Measurements from ENCODE around the gene SLC6A9.

The SLC6A9 gene

DNA sequence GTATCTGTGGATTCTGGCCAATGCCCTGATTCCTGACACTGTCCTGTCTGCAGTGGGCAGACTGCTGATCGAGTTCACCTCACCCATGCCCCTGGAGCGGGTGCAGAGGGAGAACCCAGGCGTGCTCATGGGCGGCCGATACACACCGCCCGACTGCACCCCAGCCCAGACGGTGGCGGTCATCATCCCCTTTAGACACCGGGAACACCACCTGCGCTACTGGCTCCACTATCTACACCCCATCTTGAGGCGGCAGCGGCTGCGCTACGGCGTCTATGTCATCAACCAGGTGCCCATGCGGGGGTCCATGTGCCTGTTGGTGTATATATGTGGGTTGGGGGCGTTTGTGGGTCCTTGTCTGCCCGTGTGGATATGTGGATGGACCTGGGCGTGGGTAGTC, 49.6 kb downstream of the SLC6A9 start:
- no peak for DNase-seq

DNA sequence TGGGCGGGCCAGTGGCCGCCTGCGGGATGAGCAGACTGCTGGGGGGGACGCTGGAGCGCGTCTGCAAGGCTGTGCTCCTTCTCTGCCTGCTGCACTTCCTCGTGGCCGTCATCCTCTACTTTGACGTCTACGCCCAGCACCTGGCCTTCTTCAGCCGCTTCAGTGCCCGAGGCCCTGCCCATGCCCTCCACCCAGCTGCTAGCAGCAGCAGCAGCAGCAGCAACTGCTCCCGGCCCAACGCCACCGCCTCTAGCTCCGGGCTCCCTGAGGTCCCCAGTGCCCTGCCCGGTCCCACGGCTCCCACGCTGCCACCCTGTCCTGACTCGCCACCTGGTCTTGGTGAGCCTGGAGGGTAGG, 50.1 kb downstream of the SLC6A9 start:
- DNase-seq = no peak

DNA sequence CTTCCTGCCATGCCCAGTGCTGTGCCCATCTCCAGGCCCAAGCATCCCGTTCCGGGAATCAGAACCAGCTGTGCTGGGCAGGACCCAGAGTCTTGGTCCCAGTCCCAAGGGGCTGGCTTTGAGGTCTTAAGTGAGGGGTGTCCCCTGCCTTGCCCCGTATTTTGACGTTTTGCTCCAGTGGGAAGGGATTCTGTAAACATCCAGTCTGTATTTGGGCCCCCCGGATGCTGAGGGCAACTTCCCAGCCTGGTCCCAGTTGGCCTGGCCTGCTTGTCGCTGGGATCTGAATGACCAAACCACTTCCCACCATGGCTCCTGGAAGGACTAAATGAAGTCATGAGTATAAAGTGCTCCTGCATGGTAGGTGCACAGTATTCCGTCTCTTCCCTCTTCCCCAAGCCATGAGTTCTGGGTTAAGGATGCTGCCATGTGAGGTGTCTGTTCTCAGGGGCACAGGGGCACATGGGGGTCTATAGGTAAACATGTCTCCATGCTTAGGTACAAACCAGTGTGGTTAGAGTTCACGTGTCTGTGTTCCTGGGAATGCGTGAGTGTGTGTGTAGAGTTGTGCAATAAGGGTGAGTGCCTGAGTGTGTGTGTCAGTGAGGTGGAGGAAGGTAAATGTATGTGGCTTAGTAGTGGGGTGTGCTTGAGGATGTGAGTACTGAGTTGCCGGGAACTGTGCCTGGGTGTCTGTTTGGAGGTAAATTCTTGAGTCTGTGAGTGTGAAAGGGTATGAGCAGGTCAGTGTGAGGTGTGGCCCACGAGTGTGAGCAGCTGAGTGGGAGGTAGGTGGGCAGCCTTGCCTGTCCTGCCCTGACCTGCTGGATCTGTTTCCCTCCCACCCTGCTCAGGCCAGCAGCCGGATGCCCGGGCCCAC, 50.8 kb downstream of the SLC6A9 start:
- DNase-seq = no peak

DNA sequence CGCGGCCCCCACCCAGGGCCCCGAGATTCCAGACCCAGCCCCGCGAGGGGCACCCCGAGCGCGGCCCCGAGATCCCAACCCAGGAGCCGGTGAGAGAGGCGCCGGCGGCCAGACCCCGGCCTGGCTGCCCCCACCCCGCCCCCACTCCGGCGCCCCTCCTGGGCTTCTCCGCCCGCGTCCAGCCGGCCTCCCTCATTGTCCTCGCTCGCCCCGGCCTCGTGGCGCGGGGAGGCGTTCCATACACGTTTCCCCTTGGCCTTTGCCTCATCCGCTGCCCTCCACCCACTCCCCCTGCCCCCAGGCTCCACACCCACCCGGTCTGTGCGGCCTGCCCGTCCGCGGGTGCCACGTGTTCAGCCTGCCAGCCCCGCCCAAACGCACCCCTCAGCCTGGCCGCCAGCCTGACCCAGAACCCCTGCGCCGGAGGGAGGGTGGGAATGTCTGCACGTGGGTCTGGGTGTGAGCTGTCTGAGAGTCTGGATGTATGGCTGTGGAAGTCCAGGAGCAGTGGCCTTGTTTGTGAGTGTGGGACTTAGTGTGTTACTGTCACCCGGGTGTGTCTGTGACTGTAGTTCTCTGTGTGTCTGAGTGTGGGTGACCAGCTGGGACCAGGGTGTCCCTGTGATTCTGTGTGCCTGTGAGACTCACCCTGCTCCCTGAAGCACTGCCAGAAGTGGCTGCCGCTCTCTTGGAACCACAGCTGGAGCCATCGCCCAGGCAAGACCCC, 51.6 kb downstream of the SLC6A9 start:
- DNase-seq = peak; percentile 35

DNA sequence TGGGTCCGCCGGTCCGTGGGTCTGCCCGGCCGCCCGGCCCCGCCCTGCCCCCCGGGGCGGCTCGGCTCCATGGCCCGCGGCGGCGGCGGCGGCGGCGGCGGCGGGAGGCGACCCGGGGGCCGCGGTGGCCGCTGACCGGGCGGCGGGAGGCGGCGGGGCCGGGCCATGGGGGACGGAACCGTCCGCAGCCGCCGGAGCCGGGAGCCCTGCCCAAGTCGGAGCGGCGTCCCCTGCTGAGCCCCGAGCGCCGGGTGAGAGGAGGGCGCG, 52.1 kb downstream of the SLC6A9 start:
- no peak for DNase-seq

DNA sequence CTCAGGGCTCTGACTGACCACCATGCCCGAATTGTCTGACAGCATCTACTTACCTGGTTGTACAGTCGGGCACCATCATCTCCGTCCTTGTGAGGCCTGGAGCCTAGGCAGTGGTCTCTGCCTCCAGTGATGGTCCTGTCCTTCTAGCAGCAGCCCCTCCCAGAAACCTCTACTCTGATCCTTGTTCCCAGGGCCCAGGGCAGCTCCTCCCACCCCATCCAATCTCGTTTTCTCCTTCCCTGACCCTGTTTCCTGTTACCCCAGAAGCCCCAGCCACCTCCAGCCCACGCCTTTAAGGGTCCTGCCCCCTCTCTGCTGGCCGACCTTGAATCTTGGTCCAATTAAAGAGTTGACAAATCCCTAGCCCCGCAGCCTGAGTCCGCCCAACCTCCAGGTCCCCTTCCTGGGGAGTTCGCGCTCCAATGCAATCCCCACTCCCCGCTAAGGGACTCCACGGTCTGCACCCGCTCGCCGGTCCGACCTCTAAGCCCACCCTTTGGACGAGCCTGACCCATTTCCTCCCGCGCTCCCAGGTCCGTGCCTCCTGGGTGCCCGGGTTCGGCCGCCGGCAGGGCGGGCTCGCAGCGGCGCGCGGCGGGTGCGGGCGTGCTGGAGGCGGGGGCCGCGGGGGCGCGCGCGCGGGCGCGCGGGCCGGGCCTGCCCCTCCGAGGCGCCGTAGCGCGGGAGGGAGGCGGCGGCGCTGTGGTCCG, 52.6 kb downstream of the SLC6A9 start, which contains the start of gene B4GALT2:
TSS of gene B4GALT2 (plus strand) at position 660 of the 710 bp plus-strand sequence. CDS start 1,951 bp downstream, outside the sequence.
- peak; percentile 43 for DNase-seq

DNA sequence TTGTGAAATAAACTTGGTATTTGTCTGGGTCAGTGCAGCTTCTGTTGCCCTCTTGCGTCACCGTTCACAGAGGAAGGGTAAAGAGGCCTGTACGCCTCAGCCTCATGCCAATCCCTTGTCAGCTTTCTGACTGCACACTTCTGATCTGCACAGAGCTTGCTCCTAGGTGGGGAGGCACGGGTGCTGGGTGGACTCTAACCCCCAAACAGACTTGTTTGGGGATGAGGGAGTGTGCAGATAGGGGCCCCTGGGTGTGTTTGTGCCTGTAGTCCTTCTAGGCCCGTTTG, 53.1 kb downstream of the SLC6A9 start:
- DNase-seq = no peak

DNA sequence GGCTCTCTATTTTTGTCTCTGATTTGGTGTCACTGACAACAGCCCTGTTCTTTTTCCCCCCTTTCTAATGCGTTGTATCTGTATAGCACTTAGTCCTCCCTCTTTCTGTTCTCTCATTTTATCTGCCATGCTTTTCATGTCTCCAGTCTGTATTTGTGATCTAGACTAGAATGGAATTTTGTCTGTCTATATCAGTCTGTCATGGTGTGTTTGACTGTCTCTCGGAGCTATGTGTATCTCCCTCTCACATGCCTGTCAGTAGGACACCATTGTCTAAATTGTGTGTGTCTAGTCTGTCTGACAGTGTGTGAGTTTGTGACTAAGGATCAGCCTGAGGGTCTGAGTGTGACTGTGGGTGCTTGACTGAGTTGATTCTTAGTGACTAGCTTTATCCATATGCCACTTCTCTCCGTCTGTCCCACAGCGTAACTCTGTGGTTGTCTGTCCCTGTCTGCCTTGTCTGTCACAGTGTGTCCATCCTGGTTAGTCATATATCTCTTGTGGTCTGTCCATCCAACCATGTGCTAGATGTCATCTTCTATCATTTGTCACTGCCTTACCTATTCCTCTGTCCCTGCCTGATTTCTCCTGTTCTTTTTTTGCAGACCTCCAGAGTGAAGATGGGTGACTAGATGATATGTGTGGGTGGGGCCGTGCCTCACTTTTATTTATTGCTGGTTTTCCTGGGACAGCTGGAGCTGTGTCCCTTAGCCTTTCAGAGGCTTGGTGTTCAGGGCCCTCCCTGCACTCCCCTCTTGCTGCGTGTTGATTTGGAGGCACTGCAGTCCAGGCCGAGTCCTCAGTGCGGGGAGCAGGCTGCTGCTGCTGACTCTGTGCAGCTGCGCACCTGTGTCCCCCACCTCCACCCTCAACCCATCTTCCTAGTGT, 53.6 kb downstream of the SLC6A9 start:
- DNase-seq = no peak

DNA sequence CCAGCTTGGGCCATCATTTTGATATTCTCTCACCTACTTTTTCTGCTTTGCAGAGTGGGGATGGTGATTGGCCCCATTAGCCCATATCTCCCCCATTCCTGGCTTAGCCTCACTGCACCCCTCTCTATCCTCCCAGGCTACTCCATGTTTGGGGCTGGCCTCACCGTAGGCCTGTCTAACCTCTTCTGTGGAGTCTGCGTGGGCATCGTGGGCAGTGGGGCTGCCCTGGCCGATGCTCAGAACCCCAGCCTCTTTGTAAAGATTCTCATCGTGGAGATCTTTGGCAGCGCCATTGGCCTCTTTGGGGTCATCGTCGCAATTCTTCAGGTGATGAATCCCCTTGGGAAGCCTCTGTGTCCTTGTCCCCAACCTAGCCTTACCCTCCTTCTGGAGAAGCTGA, 54.4 kb downstream of the SLC6A9 start:
- no peak for DNase-seq

DNA sequence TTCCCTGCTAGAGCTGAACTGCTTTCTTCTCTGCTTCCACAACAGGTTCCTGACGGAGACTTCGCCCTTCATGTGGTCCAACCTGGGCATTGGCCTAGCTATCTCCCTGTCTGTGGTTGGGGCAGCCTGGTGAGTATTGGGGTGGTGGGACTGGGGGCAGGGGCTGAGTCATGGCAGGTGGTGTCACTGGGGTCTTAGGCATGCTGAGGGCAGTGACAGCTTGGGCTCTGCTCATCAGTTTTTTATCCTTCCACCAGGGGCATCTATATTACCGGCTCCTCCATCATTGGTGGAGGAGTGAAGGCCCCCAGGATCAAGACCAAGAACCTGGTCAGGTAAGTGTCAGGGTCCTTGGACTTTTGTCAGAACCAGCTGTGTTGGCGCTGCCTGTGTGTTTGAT, 55.2 kb downstream of the SLC6A9 start:
- DNase-seq = no peak

DNA sequence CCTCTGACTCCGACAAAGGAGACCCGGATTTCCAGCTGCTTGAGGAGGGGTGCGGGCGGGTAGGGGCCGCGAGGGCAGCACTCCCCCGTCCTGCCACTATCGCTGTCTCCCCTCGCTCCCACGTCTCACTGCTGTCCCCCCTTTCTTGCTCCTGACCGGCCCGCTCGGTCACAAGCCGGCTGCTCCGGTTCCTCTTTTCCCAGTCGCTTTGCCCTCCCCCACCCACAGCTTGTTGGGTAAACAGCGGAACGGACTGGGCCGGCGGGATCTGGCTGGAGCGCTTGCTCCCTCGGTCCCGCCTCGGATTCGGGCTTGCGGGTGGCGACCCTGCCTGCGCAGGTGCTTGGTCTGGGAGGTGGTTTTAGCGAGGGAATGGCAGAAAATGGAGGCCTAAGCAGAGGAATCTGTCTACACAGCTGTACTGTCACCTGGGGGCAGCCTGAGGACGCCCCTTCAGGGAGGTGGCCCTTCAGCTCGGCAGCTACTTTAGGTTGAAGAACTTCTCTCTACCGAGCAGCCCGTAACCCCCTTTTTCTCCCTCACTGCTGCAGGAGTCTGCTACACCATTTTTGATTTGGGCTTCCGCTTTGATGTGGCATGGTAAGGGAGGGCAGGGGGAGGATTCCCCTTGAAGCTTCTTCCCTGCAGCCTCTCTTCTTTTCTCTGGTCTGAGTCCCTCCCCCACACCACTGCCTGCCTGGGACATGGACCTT, 55.9 kb downstream of the SLC6A9 start:
- no peak for DNase-seq

DNA sequence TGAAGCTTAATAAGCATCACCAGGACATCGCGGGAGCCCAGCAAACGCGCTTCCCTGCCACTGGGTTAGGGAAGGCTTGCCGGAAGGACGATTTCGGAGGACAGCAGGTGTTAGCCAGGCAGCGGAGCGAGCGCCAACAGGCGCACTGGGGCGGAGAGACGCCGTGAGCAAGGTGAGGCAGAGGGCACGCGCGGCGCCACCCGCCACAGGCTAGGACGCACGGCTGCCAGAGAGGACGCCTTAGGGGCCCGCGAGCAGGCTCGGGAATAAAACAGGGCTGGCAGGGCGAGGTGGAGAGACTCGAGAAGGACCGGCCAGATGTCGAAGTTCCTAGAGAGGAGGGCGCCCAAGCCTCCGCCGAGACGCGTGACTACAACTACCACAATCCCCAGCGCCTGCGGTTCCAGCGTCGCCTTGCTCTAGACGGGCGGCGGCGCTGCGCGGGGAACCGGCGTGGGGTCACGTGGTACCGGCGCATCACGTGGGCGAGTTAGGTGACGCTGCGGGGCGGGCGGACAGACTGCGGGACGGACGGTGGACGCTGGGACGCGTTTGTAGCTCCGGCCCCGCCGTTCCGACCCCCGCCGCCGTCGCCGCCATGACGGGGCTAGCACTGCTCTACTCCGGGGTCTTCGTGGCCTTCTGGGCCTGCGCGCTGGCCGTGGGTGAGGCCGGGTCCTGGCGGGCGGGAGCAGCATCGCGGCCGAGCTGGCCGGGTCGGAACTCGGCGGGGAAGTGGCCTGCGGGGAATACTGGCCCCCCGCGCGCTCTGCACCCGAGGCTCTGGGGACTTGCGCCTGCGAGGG, 56.6 kb downstream of the SLC6A9 start, which contains the start of gene ATP6V0B:
TSS of gene ATP6V0B (plus strand) at position 518 of the 806 bp plus-strand sequence. CDS start at position 599, 81 bp downstream.
- DNase-seq = peak; percentile 97

DNA sequence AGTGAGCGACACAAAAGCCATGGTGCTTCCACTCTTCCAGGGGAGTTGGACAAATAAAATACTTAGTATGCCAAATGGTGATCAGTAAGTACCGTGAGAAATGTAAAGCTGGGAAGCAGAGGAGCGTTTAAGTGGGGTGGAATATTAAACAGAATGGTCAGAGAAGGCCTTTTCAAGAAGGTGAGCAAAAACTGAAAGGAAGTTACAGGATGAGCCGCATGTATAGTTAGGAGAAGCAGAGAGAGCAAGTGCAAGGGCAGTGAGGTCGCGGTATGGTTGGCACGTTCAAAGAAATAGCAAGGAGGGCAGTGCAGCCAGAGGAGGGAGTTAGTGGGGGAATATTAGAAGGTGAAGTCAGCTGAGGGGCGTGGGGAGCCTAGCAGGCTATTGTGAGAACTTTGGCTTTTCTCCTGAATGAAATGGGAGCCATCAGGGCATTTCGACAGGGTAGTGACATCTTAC, 57.2 kb downstream of the SLC6A9 start:
- DNase-seq = no peak

DNA sequence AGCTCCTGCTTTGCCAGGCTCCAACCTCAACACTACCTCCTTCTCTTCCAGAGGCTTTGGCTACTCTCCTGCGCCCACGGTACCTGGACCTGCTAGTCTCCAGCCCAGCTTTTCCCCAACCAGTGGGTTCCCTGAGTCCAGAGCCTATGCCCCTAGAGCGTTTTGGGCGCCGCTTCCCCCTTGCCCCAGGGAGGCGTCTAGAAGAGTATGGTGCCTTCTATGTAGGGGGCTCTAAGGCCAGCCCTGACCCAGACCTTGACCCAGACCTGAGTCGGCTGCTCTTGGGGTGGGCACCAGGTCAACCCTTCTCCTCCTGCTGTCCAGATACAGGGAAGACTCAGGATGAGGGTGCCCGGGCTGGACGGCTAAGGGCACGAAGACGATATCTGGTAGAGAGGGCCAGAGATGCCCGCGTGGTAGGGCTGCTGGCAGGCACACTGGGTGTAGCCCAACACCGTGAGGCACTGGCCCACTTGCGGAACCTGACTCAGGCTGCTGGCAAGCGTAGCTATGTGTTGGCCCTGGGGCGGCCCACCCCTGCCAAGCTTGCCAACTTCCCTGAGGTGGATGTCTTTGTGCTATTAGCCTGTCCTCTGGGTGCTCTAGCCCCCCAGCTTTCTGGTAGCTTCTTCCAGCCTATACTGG, 59.8 kb downstream of the SLC6A9 start:
- no peak for DNase-seq

DNA sequence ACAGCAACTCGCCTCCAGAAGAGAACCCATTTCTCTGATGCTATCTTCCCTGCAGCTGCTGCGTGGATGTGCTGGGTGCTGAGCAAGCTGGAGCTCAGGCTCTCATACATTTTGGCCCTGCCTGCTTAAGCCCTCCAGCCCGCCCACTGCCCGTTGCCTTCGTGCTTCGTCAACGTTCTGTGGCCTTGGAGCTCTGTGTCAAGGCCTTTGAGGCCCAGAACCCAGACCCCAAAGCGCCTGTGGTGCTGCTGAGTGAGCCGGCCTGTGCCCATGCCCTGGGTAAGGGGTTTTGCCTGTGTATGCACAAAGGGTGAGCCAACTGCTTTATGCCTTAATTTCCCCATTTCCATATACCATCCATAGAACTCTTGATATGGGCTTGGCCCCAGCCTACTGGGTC, 60.4 kb downstream of the SLC6A9 start:
- no peak for DNase-seq

DNA sequence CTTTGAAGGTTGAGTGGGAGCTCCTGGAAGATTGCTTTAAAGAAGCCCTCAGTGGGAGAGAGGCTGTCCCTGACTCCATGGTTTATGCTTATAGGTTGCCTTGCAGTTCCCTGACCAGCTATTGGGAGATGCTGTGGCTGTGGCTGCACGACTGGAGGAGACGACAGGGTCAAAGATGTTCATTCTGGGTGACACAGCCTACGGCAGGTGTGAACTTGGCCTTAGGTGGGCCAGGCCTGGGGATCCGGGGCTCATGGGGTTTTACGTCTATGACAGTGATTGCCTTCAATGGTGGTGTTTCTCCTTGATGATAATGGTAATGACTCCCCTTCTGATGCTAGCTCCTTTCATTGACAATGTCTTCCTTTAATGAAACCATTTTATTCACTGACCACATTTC, 60.8 kb downstream of the SLC6A9 start:
- DNase-seq = no peak

DNA sequence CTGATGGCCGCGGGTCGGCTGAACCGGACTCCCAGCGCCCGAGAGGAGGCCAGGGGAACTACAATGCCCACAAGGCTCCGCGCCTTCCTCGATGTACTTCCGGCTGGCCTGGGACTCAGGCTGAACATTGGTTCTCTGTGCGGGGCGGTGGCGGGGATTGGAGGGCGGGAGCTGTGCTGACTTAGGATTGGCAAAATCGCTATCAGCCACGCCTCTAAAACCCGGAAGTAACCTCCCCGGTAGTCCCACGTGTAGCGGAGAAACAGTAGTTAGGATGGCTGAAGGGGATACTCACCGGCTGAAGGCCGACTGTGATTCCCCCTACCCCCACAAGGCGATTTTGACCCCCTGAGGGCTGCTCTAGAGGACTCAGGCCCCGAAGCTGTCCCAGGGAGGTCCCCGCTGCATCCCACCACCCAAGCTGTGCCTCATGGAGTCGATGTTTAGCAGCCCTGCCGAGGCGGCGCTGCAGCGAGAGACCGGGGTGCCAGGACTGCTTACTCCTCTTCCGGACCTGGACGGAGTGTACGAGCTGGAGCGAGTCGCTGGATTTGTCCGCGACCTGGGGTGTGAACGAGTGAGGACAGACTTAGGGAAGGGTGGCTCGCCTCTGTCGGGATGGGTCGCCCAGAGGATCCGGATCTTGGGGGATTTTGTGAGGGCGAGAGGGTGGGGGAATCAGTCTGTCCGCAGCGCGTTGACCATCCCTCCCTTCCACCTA, 61.4 kb downstream of the SLC6A9 start, which contains the start of gene DPH2:
TSS of gene DPH2 (plus strand) at position 265 of the 721 bp plus-strand sequence. CDS start at position 431, 166 bp downstream.
- peak; percentile 97 for DNase-seq

DNA sequence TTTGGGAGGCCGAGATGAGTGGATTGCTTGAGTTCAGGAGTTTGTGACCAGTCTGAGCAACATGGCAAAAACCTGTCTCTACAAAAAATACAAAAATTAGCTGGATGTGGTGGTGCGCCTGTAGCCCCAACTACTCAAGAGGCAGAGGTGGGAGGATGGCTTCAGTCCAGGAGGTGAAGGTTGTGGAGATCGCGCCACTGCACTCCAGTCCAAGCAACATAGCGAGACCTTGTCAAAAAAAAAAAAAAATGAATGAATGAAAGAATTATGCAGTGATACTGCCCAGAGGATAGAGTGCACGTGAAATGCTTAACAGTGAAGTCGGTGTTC, 61.9 kb downstream of the SLC6A9 start:
- DNase-seq = no peak

DNA sequence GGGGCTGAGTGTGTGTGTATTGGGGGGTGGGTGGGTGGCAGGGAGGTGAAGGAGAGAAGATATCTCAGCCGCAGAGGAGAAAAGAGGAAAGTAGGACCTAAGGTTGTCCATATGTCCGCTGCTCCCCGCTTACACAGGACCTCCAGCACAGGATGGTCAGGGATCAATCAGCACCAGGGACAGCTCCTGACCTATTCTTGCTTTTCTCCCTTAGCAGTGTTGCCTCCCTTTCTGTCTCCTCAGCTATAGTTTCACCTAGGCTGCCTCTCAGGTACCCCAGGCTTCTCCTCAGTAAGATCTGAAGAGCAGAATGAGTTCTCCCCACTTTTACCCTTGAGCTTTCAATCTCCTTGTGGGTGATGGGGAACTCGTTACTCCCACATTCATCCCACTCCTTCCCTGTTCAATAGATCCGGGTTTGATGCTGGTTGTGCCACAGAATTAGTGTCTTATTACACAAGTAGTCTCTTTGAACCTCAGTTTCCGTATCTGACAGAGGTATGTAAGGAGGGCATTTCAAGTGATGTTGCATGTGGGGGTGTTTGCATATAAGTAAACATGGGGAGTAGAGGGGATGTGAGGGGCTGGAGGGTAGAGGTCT, 62.8 kb downstream of the SLC6A9 start:
- DNase-seq = no peak

DNA sequence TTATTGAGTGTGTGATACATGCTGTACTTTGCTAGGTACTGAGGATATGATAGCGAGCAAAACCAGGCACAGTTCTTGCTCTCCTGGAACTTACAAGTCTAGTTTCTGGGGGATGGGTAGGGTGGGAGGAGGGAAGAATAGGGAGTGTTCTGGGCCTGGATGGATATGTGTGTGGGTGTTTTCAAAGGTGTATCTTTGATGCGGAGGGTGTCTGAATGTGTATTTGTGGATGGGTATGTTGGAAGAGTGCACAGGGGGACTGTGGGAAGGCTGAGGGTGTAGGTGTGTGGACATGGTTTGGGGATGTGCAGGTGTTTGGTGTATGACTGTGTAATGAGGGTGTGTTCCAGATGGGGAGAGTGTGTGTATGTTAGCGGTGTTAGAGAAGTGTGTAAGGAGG, 65.9 kb downstream of the SLC6A9 start:
- DNase-seq = no peak

All from activated naive CD4-positive, alpha-beta T cell treated with Interleukin-2 at 50 U/mL for 16 hours (primary cell).